ENCODE measurements around the gene BFSP1.

Gene BFSP1

GRCh38 chr20:17542993-17543412 is 11.8 kb upstream of the BFSP1 start:
- no peak for TF ChIP-seq CTCF (conservative IDR thresholded peaks at IDR 0.05; ENCODE audit: control insufficient read depth, insufficient read depth, low read depth, low read length)
- DNase-seq (ENCODE audit: low read depth): peak; percentile 88
- peak overlapping the region; percentile 8 for H3K4me3 ChIP-seq (ENCODE audit: control insufficient read depth, low read depth, low read length)

GRCh38 chr20:17542481-17542880 is 11.3 kb upstream of the BFSP1 start:
- no peak for DNase-seq (ENCODE audit: low read depth)
- H3K4me3 ChIP-seq (ENCODE audit: control insufficient read depth, low read depth, low read length): no peak overlapping the region
- TF ChIP-seq CTCF (conservative IDR thresholded peaks at IDR 0.05; ENCODE audit: control insufficient read depth, insufficient read depth, low read depth, low read length): no peak

GRCh38 chr20:17541996-17542395 is 10.8 kb upstream of the BFSP1 start:
- H3K4me3 ChIP-seq (ENCODE audit: control insufficient read depth, low read depth, low read length): no peak overlapping the region
- peak; percentile 81 for DNase-seq (ENCODE audit: low read depth)
- no peak for TF ChIP-seq CTCF (conservative IDR thresholded peaks at IDR 0.05; ENCODE audit: control insufficient read depth, insufficient read depth, low read depth, low read length)

- TF ChIP-seq CTCF (conservative IDR thresholded peaks at IDR 0.05; ENCODE audit: control insufficient read depth, insufficient read depth, low read depth, low read length): no peak
- no peak overlapping the region for H3K4me3 ChIP-seq (ENCODE audit: control insufficient read depth, low read depth, low read length)
- no peak for DNase-seq (ENCODE audit: low read depth)
Observed at GRCh38 chr20:17541596-17541995, 10.4 kb upstream of the BFSP1 start.

GRCh38 chr20:17538517-17539170 is 7.5 kb upstream of the BFSP1 start:
- TF ChIP-seq CTCF (conservative IDR thresholded peaks at IDR 0.05; ENCODE audit: control insufficient read depth, insufficient read depth, low read depth, low read length): no peak
- peak; percentile 34 for DNase-seq (ENCODE audit: low read depth)
- H3K4me3 ChIP-seq (ENCODE audit: control insufficient read depth, low read depth, low read length): no peak overlapping the region

- no peak overlapping the region for H3K4me3 ChIP-seq (ENCODE audit: control insufficient read depth, low read depth, low read length)
- TF ChIP-seq CTCF (conservative IDR thresholded peaks at IDR 0.05; ENCODE audit: control insufficient read depth, insufficient read depth, low read depth, low read length): no peak
- no peak for DNase-seq (ENCODE audit: low read depth)
Observed at GRCh38 chr20:17537959-17538358, 6.8 kb upstream of the BFSP1 start.

Measured in fibroblast of mammary gland (primary cell).